H9 (cell line): Measurements from ENCODE around the gene CHRNG. TPM values are rescaled to one million over a fixed set of nuclear protein-coding genes. Genes with fewer than 3 reads are reported as not detected.

ENCODE experiments used
- DNase-seq: peaks from one replicate; pipeline ENCODE4 v3.0.0-alpha.2; 2017
- H2AFZ ChIP-seq: one replicate; pipeline ENCODE4 v1.6.1; 2013; ENCODE audit warnings: mild to moderate bottlenecking, low read length, control low read depth, moderate library complexity
- H2AK5ac ChIP-seq: 2 replicates; pipeline ENCODE4 v1.6.1; 2013; ENCODE audit warnings: low read length, control low read depth, mixed read lengths; ENCODE audit not compliant: insufficient read length
- H2BK120ac ChIP-seq: one replicate; pipeline ENCODE4 v1.6.1; 2013; ENCODE audit warnings: low read depth, mild to moderate bottlenecking, low read length, control low read depth, inconsistent platforms; ENCODE audit not compliant: poor library complexity, severe bottlenecking
- H2BK12ac ChIP-seq: 2 replicates; pipeline ENCODE4 v1.6.1; 2013; ENCODE audit warnings: low read length, control low read depth, mixed read lengths, low read depth; ENCODE audit not compliant: insufficient read length
- H2BK15ac ChIP-seq: 2 replicates; pipeline ENCODE4 v1.6.1; 2013; ENCODE audit warnings: low read depth, low read length, control low read depth
- H2BK20ac ChIP-seq: one replicate; pipeline ENCODE4 v1.6.1; 2013; ENCODE audit warnings: low read depth, mild to moderate bottlenecking, low read length, control low read depth, inconsistent platforms; ENCODE audit not compliant: poor library complexity, severe bottlenecking
- H2BK5ac ChIP-seq: 2 replicates; pipeline ENCODE4 v1.6.1; 2013; ENCODE audit warnings: low read length, control low read depth, mixed read lengths; ENCODE audit not compliant: insufficient read length
- H3K14ac ChIP-seq: 2 replicates; pipeline ENCODE4 v1.6.1; 2013; ENCODE audit warnings: low read length, control low read depth; ENCODE audit not compliant: insufficient read depth
- H3K18ac ChIP-seq: 2 replicates; pipeline ENCODE4 v1.6.1; 2013; ENCODE audit warnings: low read depth, mild to moderate bottlenecking, mixed read lengths, low read length, control low read depth; ENCODE audit not compliant: insufficient read length
- H3K23ac ChIP-seq: 2 replicates; pipeline ENCODE4 v1.6.1; 2013; ENCODE audit warnings: low read length, control low read depth, mixed read lengths, low read depth; ENCODE audit not compliant: insufficient read length
- H3K23me2 ChIP-seq: 2 replicates; pipeline ENCODE4 v1.6.1; 2013; ENCODE audit warnings: low read depth, mild to moderate bottlenecking, mixed read lengths, low read length, control low read depth; ENCODE audit not compliant: insufficient read length, poor library complexity, severe bottlenecking
- H3K27ac ChIP-seq: 2 replicates; pipeline ENCODE4 v1.5.1; 2013; ENCODE audit warnings: low read length, control low read depth, mixed read lengths, low read depth; ENCODE audit not compliant: insufficient read length
- H3K27me3 ChIP-seq: 2 replicates; pipeline ENCODE4 v1.6.1; 2013; ENCODE audit warnings: low read length, control low read depth, inconsistent platforms; ENCODE audit not compliant: insufficient read depth
- H3K4ac ChIP-seq: 2 replicates; pipeline ENCODE4 v1.6.1; 2013; ENCODE audit warnings: low read depth, mild to moderate bottlenecking, control low read depth, inconsistent platforms, low read length, moderate library complexity
- H3K4me1 ChIP-seq: 2 replicates; pipeline ENCODE4 v1.6.1; 2013; ENCODE audit warnings: low read length, control low read depth, inconsistent platforms; ENCODE audit not compliant: insufficient read depth
- H3K4me2 ChIP-seq: 2 replicates; pipeline ENCODE4 v1.6.1; 2013; ENCODE audit warnings: low read length, control low read depth, mixed read lengths; ENCODE audit not compliant: insufficient read length, insufficient read depth
- H3K56ac ChIP-seq: 2 replicates; pipeline ENCODE4 v1.6.1; 2013; ENCODE audit warnings: low read depth, mild to moderate bottlenecking, mixed read lengths, low read length, control low read depth; ENCODE audit not compliant: insufficient read length
- H3K79me1 ChIP-seq: 2 replicates; pipeline ENCODE4 v1.6.1; 2013; ENCODE audit warnings: low read depth, mild to moderate bottlenecking, moderate library complexity, low read length, control low read depth, inconsistent platforms; ENCODE audit not compliant: insufficient read depth, poor library complexity, severe bottlenecking
- H3K79me2 ChIP-seq: 2 replicates; pipeline ENCODE4 v1.6.1; 2013; ENCODE audit warnings: low read length, control low read depth, inconsistent platforms; ENCODE audit not compliant: insufficient read depth
- H3K9ac ChIP-seq: 2 replicates; pipeline ENCODE4 v1.6.1; 2013; ENCODE audit warnings: low read length, control low read depth, mixed read lengths; ENCODE audit not compliant: insufficient read length; ENCODE audit errors: extremely low read depth
- H3K9me3 ChIP-seq: one replicate; pipeline ENCODE4 v1.6.1; 2013; ENCODE audit warnings: low read depth, low read length, inconsistent platforms; ENCODE audit not compliant: control insufficient read depth
- H3T11ph ChIP-seq: one replicate; pipeline ENCODE4 v1.6.1; 2013; ENCODE audit warnings: mild to moderate bottlenecking, low read length, control low read depth, inconsistent platforms
- H4K20me1 ChIP-seq: one replicate; pipeline ENCODE4 v1.6.1; 2013; ENCODE audit not compliant: control insufficient read depth, insufficient read length, insufficient read depth
- H4K5ac ChIP-seq: 2 replicates; pipeline ENCODE4 v1.6.1; 2013; ENCODE audit warnings: low read depth, mild to moderate bottlenecking, mixed read lengths, low read length, control low read depth; ENCODE audit not compliant: insufficient read length
- H4K8ac ChIP-seq: replicated peaks from 2 replicates; pipeline ENCODE4 v1.6.1; 2013; ENCODE audit warnings: low read length, control low read depth, mixed read lengths, low read depth; ENCODE audit not compliant: insufficient read length
- H4K91ac ChIP-seq: 2 replicates; pipeline ENCODE4 v1.6.1; 2013; ENCODE audit warnings: low read depth, mild to moderate bottlenecking, moderate library complexity, mixed read lengths, low read length, control low read depth; ENCODE audit not compliant: insufficient read length
- H3K27ac Mint-ChIP-seq, 3 experiments: 2 replicates in 2 of 3; 3 replicates in 1 of 3; pipeline ENCODE4 v1.8.0; 2020 to 2021; ENCODE audit warnings: mixed read lengths in 3 of 3, mild to moderate bottlenecking in 1 of 3, moderate library complexity in 1 of 3
- H3K27me3 Mint-ChIP-seq: 2 replicates; pipeline ENCODE4 v1.8.0; 2021; ENCODE audit warnings: low read depth, mild to moderate bottlenecking, moderate library complexity, mixed read lengths
- H3K36me3 Mint-ChIP-seq, 3 experiments: 2 replicates in 2 of 3; 3 replicates in 1 of 3; pipeline ENCODE4 v1.8.0; 2020 to 2021; ENCODE audit warnings: low read depth in 3 of 3, mixed read lengths in 3 of 3; ENCODE audit not compliant: insufficient read depth in 1 of 3
- H3K4me1 Mint-ChIP-seq, 2 experiments: 2 replicates each; pipeline ENCODE4 v1.8.0; 2020; ENCODE audit warnings: mixed read lengths in 2 of 2
- H3K4me3 Mint-ChIP-seq, 2 experiments: 2 replicates in 1 of 2; 3 replicates in 1 of 2; pipeline ENCODE4 v1.8.0; 2020 to 2021; ENCODE audit warnings: mild to moderate bottlenecking in 2 of 2, mixed read lengths in 2 of 2, moderate library complexity in 1 of 2
- H3K9me3 Mint-ChIP-seq, 2 experiments: 2 replicates in 1 of 2; 3 replicates in 1 of 2; pipeline ENCODE4 v1.8.0; 2020; ENCODE audit warnings: mild to moderate bottlenecking in 2 of 2, mixed read lengths in 2 of 2, moderate library complexity in 1 of 2
- CTCF ChIP-seq: fragments of 200-600 bp; sonication (generic); conservative IDR thresholded peaks from 3 replicates; pipeline ENCODE4 v1.8.0; 2021; ENCODE audit warnings: antibody characterized with exemption, mild to moderate bottlenecking
- WGBS: extraction: QIAGEN DNeasy Blood & Tissue Kit; methylation state at CpG from one replicate; pipeline ENCODE4 v1.1.7; 2013; ENCODE audit warnings: missing lambda C conversion rate, low lambda C conversion rate, mixed read lengths; ENCODE audit not compliant: insufficient read length; ENCODE audit errors: extremely low coverage; 5-methylcytosine and 5-hydroxymethylcytosine counted together
- long read RNA-seq: library from polyadenylated mRNA; unstranded; transcript quantifications from one replicate; pipeline ENCODE4 v2.0.0, GENCODE V29; 2020
- total RNA-seq: library from RNA; stranded (reverse); gene quantifications from 2 replicates; pipeline ENCODE4 v1.2.1, GENCODE V29; 2021

CHRNG gene
- total RNA-seq = not detected in 2 replicates
- long read RNA-seq = 0 reads

GRCh38 chr2:232539298-232540231, at the start of gene CHRNG:
CHRNG (plus strand) TSS chr2:232539692; CDS start chr2:232539748, 56 bp downstream.
- Histone ChIP-seq H2AK5ac (no peak within 1 kb of the TSS), H3K79me1 (no peaks in the 10 kb centered on the region), H3K18ac (peak within 1 kb of the TSS; percentile 7), H3K56ac (no peak within 1 kb of the TSS), H4K20me1 (no peaks in the 10 kb centered on the region), H3K79me2 (no peaks in the 10 kb centered on the region), H4K91ac (no peak within 1 kb of the TSS), H3K9me3 (no peaks in the 10 kb centered on the region), H4K5ac (no peak within 1 kb of the TSS), H3K23ac (no peak within 1 kb of the TSS), H2BK120ac (no peak within 1 kb of the TSS), H3K14ac (peak within 1 kb of the TSS; percentile 13; the same call in 1 of the 2 replicates), H3K9ac (no peak within 1 kb of the TSS), H2BK15ac (no peak within 1 kb of the TSS), H2BK20ac (no peak within 1 kb of the TSS), H3T11ph (no peak within 1 kb of the TSS), H3K27me3 (no peaks in the 10 kb centered on the region; the same call in 1 of the 2 replicates), H2AFZ (no peak within 1 kb of the TSS), H3K23me2 (no peaks in the 10 kb centered on the region), H3K4ac (no peak within 1 kb of the TSS), H2BK5ac (no peak within 1 kb of the TSS), H2BK12ac (no peak within 1 kb of the TSS), H3K27ac (no peak within 1 kb of the TSS), H3K4me2 (no peak within 1 kb of the TSS), H4K8ac (no peak within 1 kb of the TSS), H3K4me1 (peaks cover 4% of the 10 kb centered on the region; the same call in 1 of the 2 replicates)
- WGBS = no CpG with 5 or more reads among the region's 23 CpGs
- H3K4me1 Mint-ChIP-seq = peaks cover 18 to 24% of the 10 kb centered on the region in 2 experiments
- DNase-seq = peak; percentile 66
- H3K4me3 Mint-ChIP-seq = no peak within 1 kb of the TSS
- H3K9me3 Mint-ChIP-seq = peaks cover 4 to 8% of the 10 kb centered on the region in 2 experiments; a peak in 4 of 5 replicates
- no peak for TF ChIP-seq CTCF
- H3K27me3 Mint-ChIP-seq = peaks cover 10% of the 10 kb centered on the region
- peak within 1 kb of the TSS in 2 of 3 experiments; percentile 73 to 91; a peak in 5 of 7 replicates for H3K27ac Mint-ChIP-seq
- peaks cover 0 to 5% (median 2%) of the 10 kb centered on the region in 3 experiments; a peak in 2 of 7 replicates for H3K36me3 Mint-ChIP-seq
